ENCODE results near the gene PTPRN2.
"Not testable (repeated sequence)": the region's sequence is repeated elsewhere in the genome, so short reads cannot be mapped to it uniquely, and the experiment has no call there.

The PTPRN2 gene

DNA sequence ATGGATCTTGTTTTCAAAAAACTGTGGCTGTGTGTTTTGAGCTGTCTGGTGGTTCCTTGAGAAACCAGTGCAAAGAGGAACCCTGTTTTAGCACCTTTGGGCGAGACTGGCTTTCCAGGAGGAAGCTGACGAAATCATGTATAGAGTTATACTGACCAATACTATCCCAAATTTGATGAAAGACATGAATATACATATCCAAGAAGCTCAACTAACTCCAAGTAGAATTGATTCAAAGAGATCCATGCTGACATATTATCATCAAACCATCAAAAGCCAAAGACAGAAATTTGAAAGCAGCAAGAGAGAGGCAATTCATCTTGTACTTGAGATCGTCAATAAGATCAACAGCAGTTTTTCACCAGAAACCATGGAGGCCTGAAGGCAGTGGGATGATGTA is 640.1 kb downstream of the PTPRN2 start:
- no peak for DNase-seq

DNA sequence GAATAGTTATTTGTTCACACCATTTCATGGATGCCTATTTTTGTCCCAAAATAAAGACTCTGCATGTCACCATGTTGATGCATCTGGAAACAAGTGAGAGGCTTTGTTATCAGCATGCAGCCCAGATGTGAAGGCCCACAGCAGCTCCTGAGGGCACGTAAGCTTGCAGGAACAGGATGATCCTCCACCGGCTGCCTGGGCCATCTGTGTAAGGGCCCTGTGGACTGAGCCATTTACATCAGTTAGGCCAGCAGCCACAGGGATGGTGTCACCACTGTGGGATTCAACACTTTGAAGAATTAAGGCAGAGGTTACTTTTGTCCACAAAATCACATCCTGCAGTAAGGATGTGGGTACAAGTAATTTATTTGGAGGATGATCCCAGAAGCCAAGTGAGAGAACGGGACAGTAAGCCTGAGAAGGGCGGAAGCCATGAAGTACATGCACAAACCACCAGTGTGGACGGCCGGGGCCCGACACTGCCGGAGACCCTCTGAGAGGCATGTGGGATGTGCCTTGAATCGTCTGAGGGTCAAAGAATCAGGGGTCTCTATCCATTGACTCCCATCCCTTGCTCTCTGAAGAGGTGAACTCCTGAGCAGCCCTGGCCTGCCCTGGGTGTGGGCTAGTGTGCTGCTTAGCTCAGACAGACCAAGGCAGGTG is 641.1 kb downstream of the PTPRN2 start:
- no peak for DNase-seq

DNA sequence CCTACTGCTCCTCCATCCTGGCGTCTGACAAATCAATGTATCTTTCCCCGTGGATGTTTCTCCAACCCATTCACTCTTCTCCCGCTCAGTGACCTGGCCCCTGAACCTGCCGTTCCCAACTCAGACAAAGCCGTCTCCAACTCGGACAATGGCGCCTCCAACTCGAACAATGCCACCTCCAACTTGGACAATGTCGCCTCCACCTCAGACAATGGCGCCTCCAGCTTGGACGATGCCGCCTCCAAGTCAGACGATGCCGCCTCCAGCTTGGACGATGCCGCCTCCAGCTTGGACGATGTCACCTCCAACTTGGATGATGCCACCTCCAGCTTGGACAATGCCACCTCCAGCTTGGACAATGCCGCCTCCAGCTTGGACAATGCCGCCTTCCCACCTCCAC is 642.2 kb downstream of the PTPRN2 start:
- no peak for DNase-seq

DNA sequence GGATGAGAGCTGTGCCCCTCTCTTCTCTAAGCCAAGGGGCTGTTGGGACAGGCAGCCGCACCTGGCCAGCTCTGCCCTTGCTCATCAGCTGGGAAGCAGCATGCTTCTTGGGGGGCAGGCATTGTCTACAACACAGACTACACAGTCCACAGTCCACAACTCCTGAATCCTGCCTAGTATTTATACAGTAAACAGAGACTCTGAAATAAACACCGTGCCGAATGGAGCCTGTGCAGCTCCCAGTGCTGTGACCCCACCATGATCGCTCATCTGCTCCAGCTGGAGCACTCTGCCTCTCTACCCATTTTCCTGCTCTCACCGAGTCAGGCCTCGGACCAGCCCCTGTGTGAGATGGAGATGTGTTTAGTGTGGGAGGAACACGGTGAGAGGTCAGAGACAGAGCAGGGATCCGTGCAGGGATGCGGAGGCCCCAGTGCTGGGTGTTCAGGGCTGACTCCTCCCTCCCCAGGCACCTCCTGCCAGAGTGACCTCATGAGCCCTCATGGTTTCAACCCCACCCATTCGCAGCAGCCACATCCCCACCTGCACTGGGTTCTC is 642.8 kb downstream of the PTPRN2 start:
- DNase-seq = no peak

DNA sequence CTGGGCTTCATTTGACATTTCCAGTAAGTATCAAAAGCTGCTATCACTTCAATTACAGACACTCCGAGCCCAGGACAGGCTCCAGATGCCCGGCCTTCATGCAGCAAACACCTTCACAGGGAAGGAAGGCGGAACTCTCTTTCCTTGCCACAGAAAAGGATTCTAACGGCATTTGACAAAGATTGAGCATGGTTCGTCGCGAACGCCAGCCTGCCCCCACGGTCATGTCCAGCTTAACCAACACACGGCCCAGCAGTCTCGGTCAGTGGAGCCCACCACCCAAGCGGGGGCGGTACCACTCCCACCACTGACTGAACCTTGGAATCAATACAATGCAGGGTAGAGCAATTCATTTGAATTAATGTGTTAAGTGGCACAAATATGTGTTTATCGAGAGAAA is 643.6 kb downstream of the PTPRN2 start:
- no peak for DNase-seq

DNA sequence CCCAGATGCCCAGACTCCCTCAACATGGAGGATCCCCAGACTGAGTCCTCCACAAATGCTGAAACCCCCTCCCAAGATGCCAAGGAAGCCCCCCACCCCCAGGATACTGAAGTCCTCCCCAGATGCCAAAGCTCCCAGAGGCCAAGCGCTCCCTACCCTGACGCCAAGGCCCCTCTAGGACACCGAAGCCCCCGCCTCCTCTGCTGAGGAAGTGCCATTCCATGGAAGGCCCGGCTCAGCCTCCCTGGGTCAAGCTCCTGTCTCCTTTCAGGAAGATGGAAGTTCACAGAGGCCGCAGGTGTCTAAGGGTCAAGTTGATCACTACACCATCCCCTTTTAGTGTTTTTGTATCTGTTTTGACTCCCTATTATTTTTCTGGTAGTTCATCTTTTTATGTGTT is 644.1 kb downstream of the PTPRN2 start:
- DNase-seq = no peak

DNA sequence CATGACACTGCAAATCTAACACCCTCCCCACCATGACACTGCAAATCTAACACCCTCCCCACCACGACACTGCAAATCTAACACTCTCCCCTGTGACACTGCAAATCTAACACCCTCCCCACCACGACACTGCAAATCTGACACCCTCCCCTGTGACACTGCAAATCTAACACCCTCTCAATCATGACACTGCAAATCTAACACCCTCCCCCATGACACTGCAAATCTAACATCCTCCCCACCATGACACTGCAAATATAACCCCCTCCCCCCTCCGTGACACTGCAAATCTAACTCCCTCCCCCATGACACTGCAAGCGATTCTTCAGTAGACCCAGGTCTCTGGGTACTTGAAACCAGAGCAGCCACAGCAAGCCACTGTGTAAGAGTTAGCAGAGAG is 646.4 kb downstream of the PTPRN2 start:
- no peak for DNase-seq

DNA sequence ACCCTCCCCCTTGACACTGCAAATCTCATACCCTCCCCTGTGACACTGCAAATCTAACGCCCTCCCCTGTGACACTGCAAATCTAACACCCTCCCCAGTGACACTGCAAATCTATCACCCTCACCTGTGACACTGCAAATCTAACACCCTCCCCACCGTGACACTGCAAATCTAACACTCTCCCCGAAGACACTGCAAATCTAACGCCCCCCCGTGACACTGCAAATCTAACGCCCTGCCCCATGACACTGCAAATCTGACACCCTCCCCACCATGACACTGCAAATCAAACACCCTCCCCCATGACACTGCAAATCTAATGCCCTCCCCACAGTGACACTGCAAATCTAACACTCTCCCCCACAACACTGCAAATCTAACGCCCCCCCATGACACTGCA is 647.1 kb downstream of the PTPRN2 start:
- no peak for DNase-seq

DNA sequence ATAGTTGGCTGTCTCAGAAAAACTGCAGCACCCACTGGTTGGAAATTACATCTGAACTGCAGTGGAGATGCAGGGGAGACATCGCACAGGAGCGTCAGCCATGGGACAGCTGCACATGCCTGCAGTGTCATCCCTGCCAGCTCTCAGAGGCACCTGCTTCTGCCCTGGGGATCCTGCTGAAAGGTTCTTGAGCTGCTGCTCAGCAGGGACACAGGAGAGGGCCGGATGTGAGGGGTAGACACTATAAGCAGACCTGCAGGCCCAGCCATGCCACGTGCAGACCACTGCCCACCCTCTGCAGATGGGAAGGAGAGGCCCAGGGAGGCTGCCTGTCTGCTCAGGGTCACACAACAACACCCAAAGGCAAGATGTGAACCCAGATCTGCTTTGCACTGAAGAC is 649.4 kb downstream of the PTPRN2 start:
- DNase-seq = no peak

DNA sequence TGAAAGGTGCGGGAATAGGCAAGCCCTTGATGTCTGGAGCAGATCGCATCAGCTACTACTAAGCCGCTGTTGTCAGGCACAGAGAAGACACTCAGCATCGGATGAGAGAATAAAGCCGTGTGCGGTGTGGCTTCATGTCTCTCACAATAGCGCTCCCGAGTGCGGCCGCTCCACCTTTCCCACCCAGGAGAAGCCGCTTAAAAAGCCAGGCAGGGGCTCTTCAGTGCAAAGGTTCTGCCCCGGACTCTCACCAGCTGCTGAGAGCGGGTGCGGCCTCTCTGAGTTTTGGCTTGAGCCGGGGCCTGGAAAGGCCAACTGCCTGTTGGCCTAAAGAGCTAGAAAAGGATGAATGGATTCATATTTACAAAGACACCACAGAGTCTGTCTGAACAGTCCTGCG is 650.2 kb downstream of the PTPRN2 start:
- no peak for DNase-seq

DNA sequence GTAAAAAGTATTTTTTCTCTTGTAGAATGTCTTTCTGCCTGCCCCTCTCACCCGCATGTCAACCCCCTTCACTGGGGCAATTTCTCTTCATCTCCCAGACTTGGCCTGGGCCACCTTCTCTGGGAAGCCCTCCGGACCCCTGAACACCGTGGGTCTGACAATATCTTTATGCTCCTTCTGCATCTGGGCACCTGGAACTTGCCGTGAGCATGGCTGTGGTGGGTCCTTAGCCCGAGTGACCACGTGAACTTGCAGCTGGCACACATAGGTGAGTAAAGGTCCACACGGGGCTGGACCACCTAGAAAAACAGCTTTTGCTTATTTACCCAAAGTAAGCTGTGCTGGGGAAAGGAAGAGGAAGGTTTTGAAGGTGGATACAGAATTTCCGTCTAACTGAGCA is 650.6 kb downstream of the PTPRN2 start:
- DNase-seq = no peak

DNA sequence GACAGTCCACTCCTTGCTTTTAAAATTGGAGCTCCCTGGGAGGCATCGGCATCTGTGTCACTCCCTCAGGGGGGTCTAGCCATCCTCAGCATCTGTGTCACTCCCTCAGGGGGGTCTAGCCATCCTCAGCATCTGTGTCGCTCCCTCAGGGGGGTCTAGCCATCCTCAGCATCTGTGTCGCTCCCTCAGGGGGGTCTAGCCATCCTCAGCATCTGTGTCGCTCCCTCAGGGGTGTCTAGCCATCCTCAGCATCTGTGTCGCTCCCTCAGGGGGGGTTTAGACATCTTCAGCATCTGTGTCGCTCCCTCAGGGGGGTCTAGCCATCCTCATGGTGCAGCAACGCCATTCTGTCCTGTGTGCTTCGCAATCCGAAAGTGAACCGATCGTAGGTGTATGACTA is 651.9 kb downstream of the PTPRN2 start:
- not testable (repeated sequence) for DNase-seq

DNA sequence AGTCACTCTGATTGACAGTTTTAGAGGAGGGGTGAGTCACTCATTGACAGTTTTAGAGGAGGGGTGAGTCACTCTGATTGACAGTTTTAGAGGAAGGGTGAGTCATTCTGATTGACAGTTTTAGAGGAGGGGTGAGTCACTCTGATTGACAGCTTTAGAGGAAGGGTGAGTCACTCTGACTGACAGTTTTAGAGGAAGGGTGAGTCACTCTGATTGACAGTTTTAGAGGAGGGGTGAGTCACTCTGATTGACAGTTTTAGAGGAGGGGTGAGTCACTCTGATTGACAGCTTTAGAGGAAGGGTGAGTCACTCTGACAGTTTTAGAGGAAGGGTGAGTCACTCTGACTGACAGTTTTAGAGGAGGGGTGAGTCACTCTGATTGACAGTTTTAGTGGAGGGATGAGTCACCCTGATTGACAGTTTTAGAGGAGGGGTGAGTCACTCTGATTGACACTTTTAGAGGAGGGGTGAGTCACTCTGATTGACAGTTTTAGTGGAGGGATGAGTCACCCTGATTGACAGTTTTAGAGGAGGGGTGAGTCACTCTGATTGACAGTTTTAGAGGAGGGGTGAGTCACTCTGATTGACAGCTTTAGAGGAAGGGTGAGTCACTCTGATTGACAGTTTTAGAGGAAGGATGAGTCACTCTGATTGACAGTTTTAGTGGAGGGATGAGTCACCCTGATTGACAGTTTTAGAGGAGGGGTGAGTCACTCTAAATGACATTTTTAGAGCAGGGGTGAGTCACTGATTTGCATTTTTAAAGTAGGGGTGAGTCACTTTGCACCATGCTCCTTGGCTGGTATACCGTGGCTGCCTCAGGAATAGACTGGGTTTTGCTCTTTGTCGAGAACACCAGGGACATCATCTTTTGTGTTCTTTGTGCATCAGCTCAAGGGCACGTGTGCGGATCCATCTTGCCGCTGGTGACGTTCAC is 654.1 kb downstream of the PTPRN2 start:
- DNase-seq = not testable (repeated sequence)

DNA sequence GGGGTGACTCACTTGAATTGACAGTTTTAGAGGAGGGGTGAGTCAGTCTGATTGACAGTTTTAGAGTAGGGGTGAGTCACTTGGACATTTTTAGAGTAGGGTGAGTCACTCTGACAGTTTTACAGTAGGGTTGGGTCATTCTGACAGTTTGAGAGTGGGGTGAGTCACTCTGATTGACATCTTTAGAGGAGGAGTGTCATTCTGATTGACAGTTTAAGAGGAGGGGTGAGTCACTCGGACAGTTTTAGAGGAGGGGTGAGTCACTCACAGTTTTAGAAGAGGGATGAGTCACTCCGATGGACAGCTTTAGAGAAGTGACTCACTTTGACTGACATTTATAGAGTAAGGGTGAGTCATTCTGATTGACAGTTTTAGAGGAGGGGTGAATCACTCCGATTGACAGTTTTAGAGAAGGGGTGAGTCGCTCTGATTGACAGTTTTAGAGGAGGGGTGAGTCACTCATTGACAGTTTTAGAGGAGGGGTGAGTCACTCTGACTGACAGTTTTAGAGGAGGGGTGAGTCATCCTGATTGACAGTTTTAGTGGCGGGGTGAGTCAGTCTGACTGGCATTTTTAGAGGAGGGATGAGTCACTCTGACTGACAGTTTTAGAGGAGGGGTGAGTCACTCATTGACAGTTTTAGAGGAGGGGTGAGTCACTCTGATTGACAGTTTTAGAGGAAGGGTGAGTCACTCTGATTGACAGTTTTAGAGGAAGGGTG is 655.0 kb downstream of the PTPRN2 start:
- DNase-seq = no peak

DNA sequence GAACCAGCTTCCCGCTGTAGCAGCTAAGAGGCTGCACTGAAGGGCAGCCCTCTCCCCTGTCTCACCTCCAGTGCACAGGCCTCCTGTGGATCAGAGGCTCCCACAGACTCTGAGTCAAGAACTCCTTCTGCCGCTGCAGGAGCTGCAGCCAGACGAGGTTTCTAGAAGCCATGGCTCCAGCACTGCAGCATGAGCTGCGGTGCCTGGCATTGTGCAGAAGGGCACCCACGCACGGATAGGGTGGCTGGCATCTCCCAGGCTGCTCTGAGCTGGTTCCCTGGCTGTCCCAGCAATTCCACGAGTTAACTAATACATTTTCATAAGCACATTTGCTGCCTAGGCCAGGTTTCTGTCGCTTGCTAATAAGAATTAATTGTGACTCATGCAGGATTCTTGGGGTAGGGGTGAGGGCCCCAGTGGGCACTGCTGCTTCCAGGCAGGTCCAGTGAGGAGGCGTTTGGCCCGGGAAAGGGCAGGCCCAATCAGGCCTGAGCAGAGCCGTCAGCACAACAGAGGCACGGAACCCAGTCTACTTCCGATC is 656.6 kb downstream of the PTPRN2 start:
- DNase-seq = no peak

DNA sequence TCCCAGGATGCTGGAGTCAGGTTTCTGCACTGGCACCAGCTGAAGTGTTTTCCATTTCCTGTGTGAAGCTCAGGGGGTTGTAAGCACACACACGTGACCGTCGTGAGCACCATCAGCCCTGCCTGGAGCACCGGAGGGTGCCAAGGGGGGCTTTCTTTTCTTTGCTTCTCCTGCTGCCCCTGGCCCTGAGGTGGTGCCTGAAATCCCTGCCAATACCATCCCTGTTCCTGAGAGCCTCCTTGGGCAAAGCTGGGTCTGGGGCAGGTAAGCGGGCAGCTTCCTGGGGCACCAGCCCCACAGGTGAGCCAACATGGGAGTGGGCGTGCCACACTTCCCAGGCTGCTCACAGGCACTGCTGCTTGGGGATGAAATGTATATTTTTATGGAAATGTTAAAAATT is 657.2 kb downstream of the PTPRN2 start:
- DNase-seq = peak; percentile 88

DNA sequence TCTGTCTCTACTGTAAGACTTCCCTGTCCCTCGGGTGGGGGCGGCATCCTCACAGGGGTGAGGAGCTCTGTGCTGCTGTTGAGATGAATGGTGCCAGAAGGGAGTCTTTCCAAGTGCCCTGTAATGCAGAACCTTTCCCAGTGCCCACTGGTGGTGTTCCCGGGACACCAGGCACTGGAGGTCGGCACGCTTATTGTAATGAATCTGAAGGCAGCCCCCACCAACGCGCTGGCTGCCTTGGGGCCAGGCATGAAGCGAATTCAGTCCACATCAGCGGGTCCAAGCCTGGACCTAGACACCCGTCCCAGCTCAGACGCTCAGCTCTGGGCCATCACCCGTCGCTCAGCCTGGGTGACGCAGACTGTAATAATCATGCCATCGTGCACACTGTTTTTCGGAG is 658.0 kb downstream of the PTPRN2 start:
- DNase-seq = no peak

DNA sequence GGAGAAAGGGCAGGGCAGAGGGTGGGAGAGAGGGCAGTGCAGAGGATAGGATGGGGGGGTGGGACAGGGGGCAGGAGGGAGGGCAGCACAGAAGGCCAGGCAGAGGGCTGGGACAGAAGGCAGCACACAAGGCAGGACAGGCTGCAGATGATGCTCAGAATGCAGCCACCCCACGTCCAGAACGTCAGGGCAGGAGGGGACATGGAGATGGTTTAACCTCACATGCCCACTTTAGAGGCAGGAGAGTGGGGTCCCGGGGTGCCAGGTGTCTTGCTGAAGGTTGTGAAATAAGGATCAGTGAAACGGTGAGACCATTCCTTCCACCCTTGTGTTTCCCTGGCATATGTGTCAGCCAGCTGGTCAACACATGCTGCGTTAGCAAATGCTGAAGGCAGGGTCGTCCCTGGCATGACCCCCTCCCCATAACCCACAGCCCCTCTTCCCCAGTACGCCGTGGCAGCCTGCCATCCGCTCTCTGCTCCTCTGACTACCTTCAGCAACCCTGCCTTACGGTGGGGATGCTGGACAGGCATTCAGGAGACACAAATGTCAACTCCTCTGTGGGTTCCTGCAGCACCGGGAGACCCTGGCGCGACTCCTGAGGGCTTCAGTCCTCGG is 658.7 kb downstream of the PTPRN2 start:
- no peak for DNase-seq

DNA sequence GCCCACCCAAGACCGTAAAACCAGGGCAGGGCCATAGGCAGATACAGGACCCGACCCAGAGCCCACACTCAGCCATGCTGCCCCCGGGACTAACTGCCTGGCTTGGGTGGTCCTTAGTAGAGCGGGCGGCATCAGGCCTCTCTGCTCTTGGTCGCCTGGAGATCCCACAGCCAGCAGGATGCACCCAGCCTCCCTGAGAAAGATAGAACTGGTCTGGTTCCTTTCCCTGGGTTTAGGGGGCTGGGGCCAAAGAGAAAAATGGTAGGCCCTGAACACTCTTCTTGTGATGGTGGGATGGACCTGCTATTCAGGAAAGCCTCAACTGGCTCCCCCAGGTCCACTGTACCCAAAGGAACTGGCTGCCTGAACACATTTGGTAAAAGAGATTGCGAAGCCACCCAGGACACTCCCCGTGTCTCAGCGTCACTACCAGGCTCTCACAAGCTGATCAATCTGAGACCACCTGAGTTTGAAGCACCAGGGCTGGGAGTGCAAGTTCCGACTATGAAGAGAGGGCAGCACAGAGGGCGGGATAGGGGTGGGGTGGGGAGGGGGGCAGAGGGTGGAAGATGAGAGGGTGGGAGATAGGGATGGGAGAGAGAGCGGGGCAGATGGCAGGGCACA is 659.3 kb downstream of the PTPRN2 start:
- DNase-seq = no peak

DNA sequence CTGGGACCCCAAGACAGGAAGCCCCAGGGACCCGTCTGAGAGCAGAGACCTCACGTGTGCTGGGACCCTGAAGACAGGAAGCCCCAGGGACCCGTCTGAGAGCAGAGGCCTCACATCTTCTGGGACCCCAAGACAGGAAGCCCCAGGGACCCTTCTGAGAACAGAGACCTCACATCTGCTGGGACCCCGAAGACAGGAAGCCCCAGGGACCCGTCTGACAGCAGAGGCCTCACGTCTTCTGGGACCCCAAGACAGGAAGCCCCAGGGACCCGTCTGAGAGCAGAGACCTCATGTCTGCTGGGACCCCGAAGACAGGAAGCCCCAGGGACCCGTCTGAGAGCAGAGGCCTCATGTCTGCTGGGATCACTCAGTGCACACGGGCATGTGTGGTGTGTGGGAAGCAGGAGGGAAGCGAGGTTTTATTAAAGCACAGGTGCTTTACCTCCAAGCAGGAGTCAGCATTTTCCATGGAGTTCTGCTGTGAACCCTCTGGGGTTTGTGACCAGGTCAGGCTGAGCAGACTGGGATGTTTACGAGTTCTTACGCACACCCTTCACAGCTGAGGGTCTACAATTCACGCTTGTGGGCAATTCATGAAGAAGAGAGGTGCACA is 660.2 kb downstream of the PTPRN2 start:
- DNase-seq = no peak

DNA sequence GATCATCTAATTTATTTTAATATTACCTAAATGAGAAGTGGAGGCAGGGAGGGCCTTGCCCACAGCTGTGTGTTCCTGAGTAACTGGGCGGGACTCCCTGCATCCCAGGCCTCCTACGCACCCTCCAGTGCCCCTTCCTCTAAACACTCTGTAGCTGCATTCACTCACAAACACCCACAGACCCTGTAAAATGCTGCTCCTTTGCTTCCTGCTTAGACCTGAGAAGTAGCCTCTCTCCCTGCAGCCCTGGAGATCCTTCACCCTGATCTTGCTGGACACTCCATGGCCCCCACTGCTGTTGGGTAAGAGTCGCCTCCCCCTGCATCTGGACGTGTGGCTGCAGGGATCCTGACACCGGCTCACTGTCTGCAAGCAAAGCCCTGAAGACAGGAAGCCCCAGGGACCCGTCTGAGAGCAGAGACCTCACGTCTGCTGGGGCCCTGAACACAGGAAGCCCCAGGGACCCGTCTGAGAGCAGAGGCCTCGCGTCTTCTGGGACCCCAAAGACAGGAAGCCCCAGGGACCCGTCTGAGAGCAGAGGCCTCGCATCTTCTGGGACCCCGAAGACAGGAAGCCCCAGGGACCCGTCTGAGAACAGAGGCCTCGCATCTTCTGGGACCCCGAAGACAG is 661.0 kb downstream of the PTPRN2 start:
- DNase-seq = no peak
